Measurements from ENCODE around the gene TTPAL.

Gene TTPAL

GRCh38 chr20:44431502-44432234, 44.0 kb upstream of the TTPAL start:
- no peaks in the 10 kb centered on the region for H3K36me3 ChIP-seq (ENCODE audit: control insufficient read depth, insufficient read depth, low read length)
- no peak overlapping the region for H3K4me3 ChIP-seq (ENCODE audit: extremely low read depth, insufficient read depth, low read length, poor library complexity, severe bottlenecking)
- no peaks in the 10 kb centered on the region for H3K9me3 ChIP-seq (ENCODE audit: control insufficient read depth, low read length)
- WGBS, 2 experiments (ENCODE audit: insufficient coverage in 2 of 2), result 92 to 95% methylated on average over 5 to 6 of the region's 11 CpGs
- peaks cover 3% of the 10 kb centered on the region for H3K4me1 ChIP-seq (ENCODE audit: control insufficient read depth, insufficient read depth, low read length, poor library complexity, severe bottlenecking)
- H3K27ac ChIP-seq (ENCODE audit: low read depth, low read length, severe bottlenecking), result no peak overlapping the region

- H3K4me3 ChIP-seq (ENCODE audit: extremely low read depth, insufficient read depth, low read length, poor library complexity, severe bottlenecking), result no peak overlapping the region
- WGBS, 2 experiments (ENCODE audit: insufficient coverage in 2 of 2), result 87 to 100% methylated on average over 1 to 3 of the region's 8 CpGs
- no peaks in the 10 kb centered on the region for H3K9me3 ChIP-seq (ENCODE audit: control insufficient read depth, low read length)
- peaks cover 3% of the 10 kb centered on the region for H3K4me1 ChIP-seq (ENCODE audit: control insufficient read depth, insufficient read depth, low read length, poor library complexity, severe bottlenecking)
- no peak overlapping the region for H3K27ac ChIP-seq (ENCODE audit: low read depth, low read length, severe bottlenecking)
- H3K36me3 ChIP-seq (ENCODE audit: control insufficient read depth, insufficient read depth, low read length), result no peaks in the 10 kb centered on the region
These were observed 42.8 kb upstream of the TTPAL start for GRCh38 chr20:44432618-44433577.

DNA sequence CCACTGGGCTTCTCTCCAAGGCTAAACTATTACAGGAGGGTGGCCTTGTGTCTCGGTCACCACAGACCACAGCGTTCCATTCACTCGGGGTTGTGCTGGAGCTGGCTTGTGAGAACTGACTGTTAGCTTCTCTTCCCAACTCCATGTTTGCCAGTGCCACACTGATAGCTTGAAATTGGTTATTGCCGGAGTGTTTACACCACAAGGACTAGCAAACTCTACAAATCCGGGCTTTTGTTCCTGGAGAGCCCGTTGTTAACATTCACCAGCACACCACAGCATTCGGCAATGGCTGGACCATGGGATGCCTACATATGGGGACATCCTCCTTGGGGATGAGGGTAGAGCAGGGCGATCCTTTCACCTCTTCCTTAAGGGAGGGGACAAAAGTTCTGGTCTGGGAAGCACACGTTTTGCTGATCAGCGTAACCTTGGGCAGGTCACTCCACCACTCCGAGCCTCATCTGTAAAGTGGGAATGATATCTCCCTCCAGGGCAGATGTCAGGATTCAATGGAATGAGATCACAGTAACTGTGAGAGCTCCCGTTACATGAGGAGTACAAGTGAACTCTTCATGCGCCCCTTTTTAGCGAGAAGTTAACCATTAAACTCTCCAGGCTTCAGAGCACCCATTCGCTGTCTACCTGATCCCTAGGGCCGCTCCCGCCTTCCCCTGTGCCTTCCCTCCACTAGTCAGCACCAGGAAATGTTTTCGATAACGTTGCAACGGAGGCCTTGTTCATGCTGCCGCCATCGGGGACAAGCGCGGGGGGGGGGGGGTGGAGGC, 41.7 kb upstream of the TTPAL start:
- WGBS, 2 experiments (ENCODE audit: insufficient coverage in 2 of 2), result 90 to 93% methylated on average over 23 of the region's 24 CpGs
- Histone ChIP-seq H3K27ac (ENCODE audit: low read depth, low read length, severe bottlenecking) (no peak overlapping the region), H3K36me3 (ENCODE audit: control insufficient read depth, insufficient read depth, low read length) (no peaks in the 10 kb centered on the region), H3K4me3 (ENCODE audit: extremely low read depth, insufficient read depth, low read length, poor library complexity, severe bottlenecking) (no peak overlapping the region), H3K4me1 (ENCODE audit: control insufficient read depth, insufficient read depth, low read length, poor library complexity, severe bottlenecking) (peaks cover 3% of the 10 kb centered on the region), H3K9me3 (ENCODE audit: control insufficient read depth, low read length) (no peaks in the 10 kb centered on the region)

DNA sequence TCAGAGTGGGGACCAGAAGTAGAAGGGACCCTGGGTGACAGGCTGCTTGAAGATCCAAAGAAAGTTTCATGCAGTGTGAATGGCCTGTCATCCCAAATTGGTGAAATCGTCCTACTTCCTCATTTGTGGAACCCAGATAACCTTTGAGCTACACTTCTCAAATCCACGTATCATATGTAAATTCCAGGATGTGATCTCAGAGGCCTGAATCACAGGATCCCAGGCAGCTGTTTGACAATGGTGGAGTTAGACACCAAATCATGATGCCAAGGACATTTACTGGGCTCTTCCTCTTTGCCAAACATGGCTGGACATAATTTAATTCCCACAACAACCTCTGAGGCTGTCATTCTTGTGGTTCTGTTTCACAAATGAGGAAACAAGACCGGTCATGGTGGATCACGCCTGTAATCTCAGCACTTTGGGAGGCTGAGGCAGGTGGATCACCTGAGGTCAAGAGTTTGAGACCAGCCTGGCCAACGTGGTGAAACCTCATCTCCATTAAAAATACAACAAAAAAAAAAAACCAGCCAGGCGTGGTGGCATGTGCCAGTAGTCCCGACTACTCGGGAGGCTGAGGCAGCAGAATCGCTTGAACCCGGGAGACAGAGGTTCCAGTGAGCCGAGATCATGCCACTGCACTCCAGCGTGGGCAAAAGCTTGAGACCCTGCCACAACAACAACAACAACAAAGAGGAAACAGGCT, 39.9 kb upstream of the TTPAL start:
- H3K27ac ChIP-seq (ENCODE audit: low read depth, low read length, severe bottlenecking), result no peak overlapping the region
- H3K4me3 ChIP-seq (ENCODE audit: extremely low read depth, insufficient read depth, low read length, poor library complexity, severe bottlenecking), result no peak overlapping the region
- H3K36me3 ChIP-seq (ENCODE audit: control insufficient read depth, insufficient read depth, low read length), result no peaks in the 10 kb centered on the region
- 90 to 91% methylated on average over 8 to 9 of the region's 12 CpGs for WGBS, 2 experiments (ENCODE audit: insufficient coverage in 2 of 2)
- peaks cover 3% of the 10 kb centered on the region for H3K4me1 ChIP-seq (ENCODE audit: control insufficient read depth, insufficient read depth, low read length, poor library complexity, severe bottlenecking)
- H3K9me3 ChIP-seq (ENCODE audit: control insufficient read depth, low read length), result no peaks in the 10 kb centered on the region

DNA sequence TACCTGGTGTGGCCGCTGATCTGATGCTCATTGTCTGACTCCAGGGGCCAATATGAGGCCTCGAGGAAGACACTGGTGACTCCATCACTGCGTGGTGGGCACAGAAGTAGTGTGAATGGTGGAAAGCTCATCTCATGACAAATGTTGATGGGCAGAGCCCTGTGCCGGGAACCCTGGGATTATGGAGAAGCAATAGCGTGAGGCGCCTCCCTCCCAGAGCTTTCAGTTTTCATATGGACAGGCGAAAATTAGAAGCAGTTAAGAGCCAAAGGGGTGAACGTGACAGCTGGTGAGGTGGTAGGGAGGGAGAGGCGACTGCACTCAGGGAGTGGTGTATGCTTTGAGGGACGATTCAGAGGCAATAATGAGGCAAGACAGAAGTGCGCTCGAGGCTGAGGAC, 39.3 kb upstream of the TTPAL start:
- no peak overlapping the region for H3K27ac ChIP-seq (ENCODE audit: low read depth, low read length, severe bottlenecking)

GRCh38 chr20:44437497-44437896, 38.2 kb upstream of the TTPAL start:
- Histone ChIP-seq H3K4me3 (ENCODE audit: extremely low read depth, insufficient read depth, low read length, poor library complexity, severe bottlenecking) (no peak overlapping the region), H3K4me1 (ENCODE audit: control insufficient read depth, insufficient read depth, low read length, poor library complexity, severe bottlenecking) (no peaks in the 10 kb centered on the region), H3K27ac (ENCODE audit: low read depth, low read length, severe bottlenecking) (no peak overlapping the region), H3K9me3 (ENCODE audit: control insufficient read depth, low read length) (no peaks in the 10 kb centered on the region), H3K36me3 (ENCODE audit: control insufficient read depth, insufficient read depth, low read length) (no peaks in the 10 kb centered on the region)
- WGBS, 2 experiments (ENCODE audit: insufficient coverage in 2 of 2), result no CpG with 5 or more reads among the region's 5 CpGs

More for the DNA sequence above, 39.3 kb upstream of the TTPAL start:
- H3K4me3 ChIP-seq (ENCODE audit: extremely low read depth, insufficient read depth, low read length, poor library complexity, severe bottlenecking), result no peak overlapping the region
- 78 to 89% methylated on average over 11 to 12 of the region's 12 CpGs for WGBS, 2 experiments (ENCODE audit: insufficient coverage in 2 of 2)
- H3K9me3 ChIP-seq (ENCODE audit: control insufficient read depth, low read length), result no peaks in the 10 kb centered on the region
- peaks cover 1% of the 10 kb centered on the region for H3K4me1 ChIP-seq (ENCODE audit: control insufficient read depth, insufficient read depth, low read length, poor library complexity, severe bottlenecking)
- H3K36me3 ChIP-seq (ENCODE audit: control insufficient read depth, insufficient read depth, low read length), result no peaks in the 10 kb centered on the region

DNA sequence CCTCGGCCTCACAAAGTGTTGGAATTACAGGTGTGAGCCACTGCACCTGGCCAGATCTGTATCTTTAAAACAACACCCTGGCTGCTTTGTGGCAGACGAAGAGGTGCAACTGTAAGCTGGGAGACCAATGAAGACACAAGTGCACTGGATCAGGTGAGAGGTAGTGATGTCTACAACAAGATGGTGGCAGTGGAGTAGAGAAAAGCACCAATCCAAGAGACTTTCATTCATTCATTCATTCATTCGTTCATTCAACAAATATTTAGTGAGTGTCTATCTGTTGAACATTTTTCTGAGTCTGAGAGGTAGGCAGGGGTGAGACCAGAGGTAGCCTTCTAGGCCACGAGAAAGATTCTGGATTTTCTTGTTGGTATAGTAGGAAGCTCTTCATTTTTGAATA, 36.9 kb upstream of the TTPAL start:
- Histone ChIP-seq H3K4me1 (ENCODE audit: control insufficient read depth, insufficient read depth, low read length, poor library complexity, severe bottlenecking) (no peaks in the 10 kb centered on the region), H3K27ac (ENCODE audit: low read depth, low read length, severe bottlenecking) (no peak overlapping the region), H3K4me3 (ENCODE audit: extremely low read depth, insufficient read depth, low read length, poor library complexity, severe bottlenecking) (no peak overlapping the region), H3K9me3 (ENCODE audit: control insufficient read depth, low read length) (no peaks in the 10 kb centered on the region), H3K36me3 (ENCODE audit: control insufficient read depth, insufficient read depth, low read length) (no peaks in the 10 kb centered on the region)
- WGBS, 2 experiments (ENCODE audit: insufficient coverage in 2 of 2), result 83 to 88% methylated on average over 2 to 3 of the region's 4 CpGs

DNA sequence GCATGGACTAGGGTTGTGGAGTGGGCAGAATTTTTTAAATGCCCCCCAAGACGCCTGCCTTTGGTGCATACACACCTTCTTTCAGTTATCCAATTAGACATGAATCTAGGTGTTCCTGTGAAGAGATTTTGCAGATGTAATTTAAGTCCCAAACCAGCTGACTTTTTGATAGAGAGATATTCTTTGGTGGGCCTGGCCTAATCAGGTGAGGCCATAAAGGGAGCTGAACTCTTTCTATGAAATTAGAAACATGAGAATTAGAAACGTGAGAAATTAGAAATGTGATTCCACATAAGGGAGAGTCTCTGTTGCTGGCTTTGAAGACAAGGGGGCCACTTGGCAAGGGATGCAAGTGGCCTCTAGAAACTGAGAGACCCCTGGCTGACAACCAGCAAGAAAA, 36.4 kb upstream of the TTPAL start:
- no peaks in the 10 kb centered on the region for H3K36me3 ChIP-seq (ENCODE audit: control insufficient read depth, insufficient read depth, low read length)
- no peaks in the 10 kb centered on the region for H3K9me3 ChIP-seq (ENCODE audit: control insufficient read depth, low read length)
- no peak overlapping the region for H3K4me3 ChIP-seq (ENCODE audit: extremely low read depth, insufficient read depth, low read length, poor library complexity, severe bottlenecking)
- H3K4me1 ChIP-seq (ENCODE audit: control insufficient read depth, insufficient read depth, low read length, poor library complexity, severe bottlenecking), result no peaks in the 10 kb centered on the region
- no peak overlapping the region for H3K27ac ChIP-seq (ENCODE audit: low read depth, low read length, severe bottlenecking)
- WGBS, 2 experiments (ENCODE audit: insufficient coverage in 2 of 2), result 20 to 63% methylated on average over 1 of the region's 2 CpGs

DNA sequence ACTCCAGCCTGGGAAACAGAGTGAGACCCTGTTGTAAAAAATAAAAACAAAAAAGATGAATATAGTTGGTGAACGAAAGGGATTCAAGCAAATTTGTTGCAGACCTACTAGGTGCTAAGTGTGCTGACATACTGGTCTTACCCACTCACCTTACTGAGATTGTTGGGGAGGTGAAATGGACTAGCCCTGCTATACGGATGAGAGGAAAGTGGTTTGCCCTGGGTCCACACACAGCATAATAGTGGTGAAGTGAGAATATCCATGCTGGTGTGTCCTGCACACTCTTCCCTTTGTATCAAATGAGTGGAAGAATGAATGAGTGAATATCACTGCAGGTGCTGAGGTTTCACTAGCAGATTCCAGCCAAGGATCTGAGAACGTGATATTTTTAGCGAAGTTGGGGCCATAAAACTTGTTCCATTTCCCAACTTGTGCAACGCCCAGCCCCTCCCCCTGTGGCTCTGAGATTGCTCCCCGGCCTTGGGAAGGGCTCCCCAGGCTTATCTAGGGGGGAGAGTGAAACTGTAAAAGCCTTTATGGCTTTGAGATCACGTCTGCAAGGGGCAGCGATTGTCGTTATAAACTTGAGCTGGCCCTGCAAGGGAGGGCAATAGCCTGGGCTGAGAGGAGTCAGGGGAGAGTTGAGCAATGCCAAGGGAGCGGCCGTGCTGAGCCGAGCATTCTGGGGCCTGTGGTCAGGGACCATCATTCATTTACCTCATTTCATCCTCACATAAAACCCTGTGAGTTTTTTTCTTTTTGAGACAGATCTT, 33.2 kb upstream of the TTPAL start:
- Histone ChIP-seq H3K36me3 (ENCODE audit: control insufficient read depth, insufficient read depth, low read length) (no peaks in the 10 kb centered on the region), H3K4me3 (ENCODE audit: extremely low read depth, insufficient read depth, low read length, poor library complexity, severe bottlenecking) (no peak overlapping the region), H3K4me1 (ENCODE audit: control insufficient read depth, insufficient read depth, low read length, poor library complexity, severe bottlenecking) (no peaks in the 10 kb centered on the region), H3K27ac (ENCODE audit: low read depth, low read length, severe bottlenecking) (no peak overlapping the region), H3K9me3 (ENCODE audit: control insufficient read depth, low read length) (no peaks in the 10 kb centered on the region)
- 83 to 92% methylated on average over 9 to 12 of the region's 12 CpGs for WGBS, 2 experiments (ENCODE audit: insufficient coverage in 2 of 2)

Data from mesodermal cell (in vitro differentiated cells).